SHP77 (cell line): ENCODE measurements around the gene PODXL2.
A peak's percentile ranks its signal among the peaks of the same experiment; 100 is the strongest.
"Not testable (repeated sequence)": the region's sequence is repeated elsewhere in the genome, so short reads cannot be mapped to it uniquely, and the experiment has no call there.

Source experiments
- DNase-seq, 2 experiments: peaks; one replicate each; lab custom pipeline; 2025; lab: John Stamatoyannopoulos, UW

Gene PODXL2

GRCh38 chr3:127628788-127629466, at the start of gene PODXL2:
Gene PODXL2, plus strand, starts transcription at chr3:127629185. Its CDS starts 35 bp downstream, at chr3:127629220.
- DNase-seq, result peak; percentile 34 to 61

GRCh38 chr3:127580327-127581060, 48.5 kb upstream of the PODXL2 start:
- DNase-seq, result no peak

GRCh38 chr3:127584734-127585133, 44.3 kb upstream of the PODXL2 start:
- DNase-seq, result no peak

- DNase-seq, result no peak
Measured at GRCh38 chr3:127585163-127585812, 43.7 kb upstream of the PODXL2 start.

- no peak for DNase-seq
Measured at GRCh38 chr3:127585813-127586413, 43.1 kb upstream of the PODXL2 start.

- DNase-seq, result no peak
Measured at GRCh38 chr3:127587876-127588275, 41.1 kb upstream of the PODXL2 start.

- no peak for DNase-seq
Measured at GRCh38 chr3:127588806-127589577, 40.0 kb upstream of the PODXL2 start.

- DNase-seq, result no peak
Measured at GRCh38 chr3:127589600-127590281, 39.2 kb upstream of the PODXL2 start.

GRCh38 chr3:127590282-127590592, 38.7 kb upstream of the PODXL2 start:
- no peak for DNase-seq

GRCh38 chr3:127590593-127591465, 38.2 kb upstream of the PODXL2 start, which contains the start of gene TPRA1:
Gene TPRA1, minus strand, starts transcription at chr3:127590733. Its CDS starts 10,587 bp downstream, at chr3:127580146.
- peak; percentile 97 for DNase-seq

- no peak for DNase-seq
Measured at GRCh38 chr3:127593178-127593577, 35.8 kb upstream of the PODXL2 start.

GRCh38 chr3:127595303-127595702, 33.7 kb upstream of the PODXL2 start:
- no peak for DNase-seq

- DNase-seq, result peak; percentile 25 to 30
Measured at GRCh38 chr3:127597020-127597771, 31.8 kb upstream of the PODXL2 start.

GRCh38 chr3:127598841-127599570, 30.0 kb upstream of the PODXL2 start:
- no peak for DNase-seq

GRCh38 chr3:127600749-127601456, 28.1 kb upstream of the PODXL2 start:
- no peak for DNase-seq

- no peak for DNase-seq
Measured at GRCh38 chr3:127604035-127604434, 24.9 kb upstream of the PODXL2 start.

- no peak for DNase-seq
Measured at GRCh38 chr3:127604546-127605165, 24.3 kb upstream of the PODXL2 start.

GRCh38 chr3:127605547-127605946, 23.4 kb upstream of the PODXL2 start:
- not testable (repeated sequence) for DNase-seq
